Stimulated activated CD4-positive, alpha-beta T cell treated with anti-CD3 and anti-CD28 coated beads, Interleukin-4, amount 100 ng/mL, for 4 hours (primary cell): ENCODE data around the gene PTH2R.
"Not testable (repeated sequence)": the region's sequence is repeated elsewhere in the genome, so short reads cannot be mapped to it uniquely, and the experiment has no call there.

Experiments
- DNase-seq, 2 experiments: peaks; one replicate each; pipeline ENCODE4 v3.0.0-alpha.2; 2020

The PTH2R gene

GRCh38 chr2:208406474-208407451 is at the start of gene PTH2R:
Gene PTH2R (plus strand): TSS chr2:208406792. CDS start chr2:208407044, 252 bp downstream.
- DNase-seq, result no peak

GRCh38 chr2:208356846-208357574 is 49.6 kb upstream of the PTH2R start:
- no peak for DNase-seq

GRCh38 chr2:208358758-208359631 is 47.6 kb upstream of the PTH2R start:
- no peak for DNase-seq

- DNase-seq, result no peak
These were observed 47.0 kb upstream of the PTH2R start for GRCh38 chr2:208359632-208359986.

- no peak for DNase-seq
These were observed 46.1 kb upstream of the PTH2R start for GRCh38 chr2:208360259-208361076.

- DNase-seq, result no peak
These were observed 45.5 kb upstream of the PTH2R start for GRCh38 chr2:208361077-208361441.

GRCh38 chr2:208363485-208363884 is 43.1 kb upstream of the PTH2R start:
- no peak for DNase-seq

- no peak for DNase-seq
These were observed 40.1 kb upstream of the PTH2R start for GRCh38 chr2:208366215-208367127.

GRCh38 chr2:208369091-208369490 is 37.5 kb upstream of the PTH2R start:
- no peak for DNase-seq

GRCh38 chr2:208370881-208371633 is 35.5 kb upstream of the PTH2R start:
- DNase-seq, result no peak

GRCh38 chr2:208371634-208371935 is 35.0 kb upstream of the PTH2R start:
- no peak for DNase-seq

- DNase-seq, result no peak
These were observed 33.0 kb upstream of the PTH2R start for GRCh38 chr2:208373460-208374089.

- DNase-seq, result no peak
These were observed 31.0 kb upstream of the PTH2R start for GRCh38 chr2:208375491-208376068.

- DNase-seq, result not testable (repeated sequence)
These were observed 29.2 kb upstream of the PTH2R start for GRCh38 chr2:208377344-208377860.

GRCh38 chr2:208379192-208379591 is 27.4 kb upstream of the PTH2R start:
- no peak for DNase-seq

GRCh38 chr2:208384637-208385036 is 22.0 kb upstream of the PTH2R start:
- no peak for DNase-seq

- no peak for DNase-seq
These were observed 20.1 kb upstream of the PTH2R start for GRCh38 chr2:208386541-208386940.

GRCh38 chr2:208389940-208390339 is 16.7 kb upstream of the PTH2R start:
- no peak for DNase-seq

GRCh38 chr2:208392300-208392699 is 14.3 kb upstream of the PTH2R start:
- no peak for DNase-seq
